Breast epithelium (tissue), 3 donors: Measurements from ENCODE around the gene BPGM.

Source experiments
- CTCF ChIP-seq, 3 donors: fragments of 450-650 bp; IDR thresholded peaks; one replicate each; pipeline ENCODE4 v1.5.1; 2016 to 2017; ENCODE audit warnings: antibody characterized with exemption in 3 of 3, mild to moderate bottlenecking in 3 of 3, moderate library complexity in 3 of 3
- POLR2A ChIP-seq: fragments of 450-650 bp; IDR thresholded peaks from one replicate; pipeline ENCODE4 v1.6.1; 2016; ENCODE audit warnings: antibody characterized with exemption, mild to moderate bottlenecking, moderate library complexity
- POLR2AphosphoS5 ChIP-seq, 3 donors: sonication (generic); formaldehyde crosslinking; IDR thresholded peaks; one replicate each; pipeline ENCODE4 v1.6.1; 2017; ENCODE audit warnings: antibody characterized with exemption in 3 of 3

DNA sequence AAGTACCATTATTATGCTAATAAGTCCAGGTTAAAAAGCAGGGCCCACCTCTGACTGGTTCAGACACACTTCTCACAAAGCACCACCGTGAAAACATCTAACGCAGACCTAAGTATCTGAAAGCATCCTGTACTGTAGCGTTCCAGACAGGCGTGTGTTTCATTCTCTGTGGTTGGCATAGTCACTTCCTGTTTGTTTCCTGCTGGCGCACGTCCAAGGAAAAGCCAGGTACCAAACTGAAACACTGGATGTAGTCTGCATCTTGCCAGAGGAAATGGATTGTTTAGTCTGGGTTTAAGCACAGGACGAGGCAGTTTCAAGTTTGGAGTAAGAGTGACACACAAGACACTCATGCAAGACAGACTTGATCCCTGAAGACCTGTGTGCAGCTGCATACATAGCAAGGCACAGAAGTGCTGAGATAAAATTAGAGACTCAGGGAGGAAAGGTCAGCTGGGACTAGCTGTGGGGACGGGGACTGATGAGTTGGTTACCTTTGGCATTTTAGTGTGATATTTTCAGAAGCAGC, 23.3 kb downstream of the BPGM start:
- TF ChIP-seq CTCF (IDR thresholded peaks at IDR 0.05) (no peak), POLR2AphosphoS5 (IDR thresholded peaks at IDR 0.05) (no peak), POLR2A (no peak)
